IPS-11a (cell line): ENCODE results near the gene ZNF512.
A peak's percentile ranks its signal among the peaks of the same experiment; 100 is the strongest.
"Not testable (repeated sequence)": the region's sequence is repeated elsewhere in the genome, so short reads cannot be mapped to it uniquely, and the experiment has no call there.

Source experiments
- H3K4me3 ChIP-seq: one replicate; pipeline ENCODE4 v1.5.1; 2013; ENCODE audit warnings: low read depth, low read length, control low read depth

Gene ZNF512

DNA sequence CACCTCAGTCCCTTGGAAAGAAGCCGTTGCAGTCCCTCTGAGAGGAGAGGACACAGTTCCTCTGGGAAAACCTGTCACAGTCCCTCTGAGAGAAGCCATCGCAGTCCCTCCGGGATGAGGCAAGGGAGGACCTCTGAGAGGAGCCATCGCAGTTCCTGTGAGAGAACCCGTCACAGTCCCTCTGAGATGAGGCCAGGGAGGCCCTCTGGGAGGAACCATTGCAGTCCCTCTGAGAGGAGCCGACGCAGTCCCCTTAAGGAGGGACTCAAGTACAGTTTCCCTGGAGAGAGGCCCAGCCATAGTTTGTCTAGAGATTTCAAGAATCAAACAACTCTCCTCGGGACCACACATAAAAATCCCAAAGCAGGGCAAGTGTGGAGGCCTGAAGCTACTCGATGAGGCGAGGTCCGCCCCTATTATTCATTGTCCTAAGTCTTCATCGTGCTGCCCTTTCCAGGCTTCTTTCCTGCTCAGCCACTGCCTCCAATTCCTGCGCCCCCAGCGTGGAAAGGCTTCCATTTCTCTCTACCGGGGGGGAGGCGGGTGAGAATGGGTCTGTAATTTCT, 630 bp upstream of the ZNF512 start:
- H3K4me3 ChIP-seq = no peak overlapping the region

GRCh38 chr2:27583390-27583915, 611 bp downstream of the ZNF512 start:
- peak overlapping the region; percentile 93 for H3K4me3 ChIP-seq

DNA sequence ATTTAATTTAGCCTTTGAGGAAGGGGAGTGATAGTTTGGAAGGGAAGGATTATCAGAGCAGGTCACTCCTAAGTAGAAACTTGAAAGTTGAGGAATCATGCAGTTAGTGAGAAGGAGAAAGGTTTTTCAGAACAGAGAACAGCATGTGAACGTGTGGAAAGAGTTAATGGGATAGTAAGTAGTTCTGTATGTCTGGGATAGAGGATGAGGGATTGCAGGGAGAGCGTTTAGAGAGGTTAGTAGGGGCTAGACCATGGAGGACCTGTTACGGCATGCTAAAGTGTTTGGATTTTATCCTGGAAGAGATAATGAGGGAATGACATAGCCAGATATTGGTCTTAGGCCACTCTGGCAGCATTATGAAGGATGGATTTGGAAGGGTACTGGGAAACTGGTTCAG, 1.8 kb downstream of the ZNF512 start:
- H3K4me3 ChIP-seq = no peak overlapping the region

- H3K4me3 ChIP-seq = no peak overlapping the region
These were observed 4.2 kb downstream of the ZNF512 start for GRCh38 chr2:27587025-27587424.

- H3K4me3 ChIP-seq = no peak overlapping the region
These were observed 5.5 kb downstream of the ZNF512 start for GRCh38 chr2:27588308-27588707.

DNA sequence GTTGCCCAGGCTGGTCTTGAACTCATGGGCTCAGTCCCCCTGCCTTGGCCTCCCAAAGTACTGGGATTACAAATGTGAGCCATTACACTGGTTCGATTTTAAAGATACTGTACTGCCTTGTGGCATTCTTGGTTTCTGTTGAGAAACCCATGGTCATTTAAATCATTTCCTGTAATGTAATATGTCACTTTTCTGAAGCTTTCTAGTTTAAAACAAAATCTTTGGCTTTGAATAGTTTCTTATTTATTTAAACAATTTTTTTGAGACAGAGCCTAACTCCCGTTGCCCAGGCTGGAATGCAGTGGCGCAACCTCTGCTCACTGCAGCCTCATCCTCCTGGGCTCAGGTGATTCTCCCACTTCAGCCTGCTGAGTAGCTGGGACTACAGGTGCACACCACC, 8.9 kb downstream of the ZNF512 start:
- H3K4me3 ChIP-seq = no peak overlapping the region

- H3K4me3 ChIP-seq = no peak overlapping the region
These were observed 10.4 kb downstream of the ZNF512 start for GRCh38 chr2:27593240-27593639.

DNA sequence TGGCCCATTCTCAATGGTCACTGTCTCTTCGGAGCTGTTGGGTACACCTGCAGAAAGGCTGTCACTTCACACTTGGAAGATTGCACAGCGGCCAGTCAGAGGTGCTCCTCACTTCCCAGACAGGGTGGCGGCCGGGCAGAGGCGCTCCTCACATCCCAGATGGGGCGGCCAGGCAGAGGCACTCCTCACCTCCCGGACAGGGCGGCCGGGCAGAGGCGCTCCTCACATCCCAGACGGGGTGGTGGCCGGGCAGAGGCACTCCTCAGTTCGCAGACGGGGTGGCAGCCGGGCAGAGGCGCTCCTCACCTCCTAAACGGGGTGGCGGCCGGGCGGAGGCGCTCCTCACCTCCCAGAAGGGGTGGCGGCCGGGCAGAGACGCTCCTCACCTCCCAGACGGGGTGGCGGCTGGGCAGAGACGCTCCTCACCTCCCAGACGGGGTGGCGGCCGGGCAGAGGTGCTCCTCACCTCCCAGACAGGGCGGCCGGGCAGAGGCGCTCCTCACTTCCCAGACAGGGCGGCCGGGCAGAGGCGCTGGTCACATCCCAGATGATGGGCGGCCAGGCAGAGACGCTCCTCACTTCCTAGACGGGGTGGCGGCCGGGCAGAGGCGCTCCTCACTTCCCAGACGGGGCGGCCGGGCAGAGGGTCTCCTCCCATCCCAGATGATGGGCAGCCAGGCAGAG, 11.3 kb downstream of the ZNF512 start:
- not testable (repeated sequence) for H3K4me3 ChIP-seq

GRCh38 chr2:27595412-27595811, 12.6 kb downstream of the ZNF512 start:
- H3K4me3 ChIP-seq = not testable (repeated sequence)

DNA sequence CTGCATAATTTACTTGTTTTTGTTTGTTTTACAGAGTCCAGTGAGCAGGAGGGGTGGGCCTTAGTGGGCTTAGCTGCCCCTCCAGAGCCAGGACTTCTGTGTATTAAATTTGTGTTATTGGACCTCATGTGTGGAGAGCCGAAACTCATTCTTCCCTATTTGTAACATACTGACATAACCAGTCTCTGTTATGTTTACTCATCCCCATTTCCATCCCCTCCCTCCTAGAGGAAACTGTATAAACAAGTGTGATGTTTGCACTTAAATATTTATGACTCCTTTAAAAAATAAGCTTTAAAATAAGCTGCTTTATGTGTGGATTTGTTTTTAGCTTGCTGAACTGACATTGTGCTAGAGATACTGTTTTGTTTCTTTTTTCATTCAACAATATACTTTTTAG, 13.8 kb downstream of the ZNF512 start:
- H3K4me3 ChIP-seq = no peak overlapping the region

GRCh38 chr2:27606611-27607010, 23.8 kb downstream of the ZNF512 start:
- H3K4me3 ChIP-seq = no peak overlapping the region

DNA sequence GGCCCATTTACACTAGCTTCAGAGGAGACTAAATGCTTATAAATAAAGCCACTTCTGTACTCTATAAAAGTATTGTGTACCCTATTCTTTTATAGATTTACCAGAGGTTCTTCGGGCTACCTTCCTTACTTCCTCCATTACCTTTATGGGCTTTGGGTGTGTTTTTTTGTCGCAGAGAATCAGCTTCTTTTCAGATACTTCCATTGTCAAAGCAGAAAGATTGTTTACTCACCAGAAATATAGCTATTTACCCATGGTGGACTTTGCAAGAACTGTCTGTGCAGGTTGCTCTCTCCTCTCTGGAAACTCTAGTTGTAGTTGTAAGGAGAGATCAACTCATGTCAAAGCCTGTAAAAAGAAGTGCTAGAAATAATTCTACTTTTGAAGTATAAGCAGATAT, 31.1 kb downstream of the ZNF512 start:
- no peak overlapping the region for H3K4me3 ChIP-seq

- no peak overlapping the region for H3K4me3 ChIP-seq
These were observed 32.5 kb downstream of the ZNF512 start for GRCh38 chr2:27615316-27615715.

- H3K4me3 ChIP-seq = no peak overlapping the region
These were observed 38.7 kb downstream of the ZNF512 start for GRCh38 chr2:27621524-27621923.

- H3K4me3 ChIP-seq = no peak overlapping the region
These were observed 40.1 kb downstream of the ZNF512 start for GRCh38 chr2:27622921-27623384.

DNA sequence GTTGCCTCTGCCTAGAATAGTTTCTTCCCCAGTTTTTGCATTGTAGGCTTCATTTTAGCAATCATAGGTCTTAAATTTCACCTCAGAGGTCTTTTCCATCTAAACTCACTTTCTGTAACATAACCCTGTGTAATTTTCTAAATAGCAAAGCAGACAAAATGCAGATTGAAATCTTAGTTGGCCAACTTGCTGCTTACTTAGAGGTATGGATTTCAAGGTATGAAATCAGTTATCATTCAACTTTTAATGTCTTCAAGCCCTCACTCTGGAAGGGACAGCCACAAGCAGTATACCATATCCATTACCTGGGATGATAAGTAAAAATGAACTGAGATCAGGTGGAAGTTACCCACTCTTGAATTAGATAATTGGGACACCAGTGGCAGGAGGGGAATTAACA, 42.1 kb downstream of the ZNF512 start:
- no peak overlapping the region for H3K4me3 ChIP-seq

DNA sequence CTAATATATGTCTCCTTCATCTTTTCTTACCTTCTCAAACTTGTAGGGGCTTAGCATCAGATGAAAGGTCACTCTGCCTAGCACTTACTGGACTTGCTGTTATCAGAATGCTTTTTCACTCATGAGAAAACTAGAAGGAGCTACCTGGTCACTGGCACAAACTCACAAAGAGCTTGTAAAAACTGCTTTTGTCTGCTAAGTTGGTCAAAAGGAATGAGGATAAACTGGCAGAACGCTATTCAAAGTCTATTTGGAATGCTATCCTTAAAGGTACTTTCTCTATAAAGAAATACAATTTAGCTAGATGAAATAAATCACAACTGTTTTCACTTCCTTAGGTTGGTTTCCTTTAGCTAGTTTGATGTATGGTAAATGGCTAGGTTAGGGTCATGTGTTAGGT, 43.5 kb downstream of the ZNF512 start:
- not testable (repeated sequence) for H3K4me3 ChIP-seq

DNA sequence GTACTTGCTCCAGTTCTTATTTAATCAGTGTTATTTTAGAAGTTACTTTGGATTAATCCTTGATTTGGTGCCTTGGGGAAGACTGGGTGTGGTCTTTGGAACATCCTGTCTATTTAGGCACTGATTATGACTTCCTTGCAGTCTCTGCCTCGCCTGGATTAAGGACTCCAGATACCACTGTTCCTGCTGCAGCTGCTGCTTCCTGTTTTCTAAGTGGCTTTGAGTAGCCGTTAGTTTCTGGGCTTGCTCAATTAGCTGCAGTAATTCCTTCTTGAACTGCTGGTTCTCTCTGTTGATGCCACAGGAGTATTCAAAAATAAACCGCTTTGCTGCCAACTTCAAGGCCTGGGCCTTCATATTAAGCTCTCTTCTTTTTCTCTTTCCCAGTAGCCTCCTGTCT, 44.1 kb downstream of the ZNF512 start:
- H3K4me3 ChIP-seq = not testable (repeated sequence)

DNA sequence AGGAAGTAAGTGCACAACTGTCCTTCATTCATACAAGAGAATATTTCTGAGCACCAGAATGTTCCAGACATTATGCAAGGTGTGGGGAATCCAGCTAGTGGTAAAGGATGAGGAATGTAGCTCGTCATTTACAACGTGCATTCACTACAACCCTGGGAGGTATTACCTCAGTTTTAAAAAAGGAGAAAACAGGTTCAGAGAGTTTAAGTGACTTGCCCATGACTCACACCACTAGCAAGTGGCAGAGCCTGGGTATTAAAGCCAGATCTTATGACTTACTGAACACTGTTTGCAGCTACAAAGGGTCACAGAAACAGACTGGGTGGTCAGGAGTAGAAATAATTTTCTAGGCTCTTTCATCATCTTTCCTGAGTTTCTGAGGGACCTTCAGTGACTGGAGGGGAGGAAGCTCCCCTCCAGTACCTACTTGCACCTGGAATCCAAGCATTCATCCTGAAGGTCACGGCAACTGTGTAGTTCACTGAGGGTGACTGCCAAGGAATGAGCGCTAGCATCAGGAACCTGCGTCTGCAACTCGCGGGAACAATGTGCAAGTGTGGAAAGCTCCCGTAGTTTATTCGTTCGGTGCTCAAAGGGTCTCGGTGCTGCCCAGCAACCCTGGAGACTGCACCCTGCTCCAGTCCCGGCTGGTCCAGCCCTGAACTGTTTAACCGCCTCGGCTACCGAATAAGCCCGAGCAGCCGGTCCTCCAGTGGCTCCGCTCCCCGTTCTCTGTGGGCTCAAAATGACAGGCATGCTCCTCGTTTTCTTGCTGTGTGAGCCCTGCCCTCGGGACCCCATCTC, 45.3 kb downstream of the ZNF512 start:
- H3K4me3 ChIP-seq = peak overlapping the region; percentile 92

DNA sequence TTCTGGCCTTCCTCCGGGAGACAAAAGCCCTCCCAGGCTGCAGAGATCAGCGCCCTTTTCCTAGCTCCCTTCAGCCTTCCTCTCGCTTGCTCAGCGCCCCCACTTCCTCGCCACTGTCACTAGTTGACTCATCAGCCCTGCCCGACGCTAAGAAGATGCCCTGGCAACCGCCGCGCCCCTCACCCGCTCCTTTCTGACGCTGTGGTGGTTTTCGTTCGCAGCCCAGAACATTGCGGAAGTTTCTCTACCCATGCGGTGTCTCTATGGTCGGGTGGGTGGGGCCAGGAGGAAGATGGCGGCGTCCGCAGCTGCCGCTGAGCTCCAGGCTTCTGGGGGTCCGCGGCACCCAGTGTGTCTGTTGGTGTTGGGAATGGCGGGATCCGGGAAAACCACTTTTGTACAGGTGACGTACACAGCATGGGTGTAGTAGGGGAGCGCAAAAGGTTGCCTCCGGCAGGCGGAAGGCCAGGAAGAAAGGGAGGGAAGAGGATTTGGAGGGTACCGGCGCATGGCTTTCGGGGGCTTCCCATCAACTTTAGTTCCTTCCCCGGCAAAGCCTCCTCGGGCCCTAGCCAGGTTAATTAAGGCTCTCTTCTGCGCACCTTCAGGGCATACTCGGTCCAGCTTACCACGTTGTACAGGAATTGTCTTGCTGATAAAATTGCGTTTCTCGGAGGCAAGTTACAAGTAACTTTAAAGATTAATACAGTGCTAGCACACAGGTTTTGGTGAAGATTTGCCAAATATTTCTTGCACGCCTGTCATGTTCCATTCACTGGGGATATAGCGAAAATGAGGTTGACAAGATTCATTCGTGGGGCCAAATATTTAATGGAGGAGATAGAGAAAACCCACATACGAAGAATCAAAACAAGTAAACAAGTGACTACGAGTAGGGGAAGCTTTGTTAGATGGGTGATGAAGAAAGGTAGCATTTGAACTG, 46.2 kb downstream of the ZNF512 start, which contains the start of the genes CCDC121 and GPN1:
TSS of gene CCDC121 (minus strand) at position 246 of the 943 bp plus-strand sequence. CDS start 1,213 bp downstream, outside the sequence.
TSS of gene GPN1 (plus strand) at position 284 of the 943 bp plus-strand sequence. CDS start at position 293, 9 bp downstream.
- H3K4me3 ChIP-seq = peak within 1 kb of the TSS; percentile 92
